GM23338 (cell line): ENCODE results near the gene RALY.

Experiments
- CREB1 ChIP-seq: fragments of 250-450 bp; sonication (Bioruptor Pico); IDR thresholded peaks from 2 replicates; pipeline ENCODE4 v1.5.0; 2020; ENCODE audit warnings: low read depth, mild to moderate bottlenecking, moderate library complexity
- CTCF ChIP-seq, 2 experiments: fragments of 200-600 bp in 1 of 2; sonication (generic) in 1 of 2; conservative IDR thresholded peaks; 2 replicates each; pipeline versions ENCODE4 v1.5.1 to v1.6.1; 2016 to 2017; ENCODE audit warnings: antibody characterized with exemption in 2 of 2, low read depth in 2 of 2, mild to moderate bottlenecking in 2 of 2, moderate library complexity in 1 of 2
- EZH2 ChIP-seq: fragments of 200-600 bp; sonication (generic); IDR thresholded peaks from one replicate; pipeline ENCODE4 v1.8.0; 2017; ENCODE audit warnings: antibody characterized with exemption, mild to moderate bottlenecking, low read depth; ENCODE audit not compliant: unreplicated experiment
- EZH2phosphoT487 ChIP-seq: fragments of 200-600 bp; sonication (generic); IDR thresholded peaks from one replicate; pipeline ENCODE4 v1.8.1; 2018; ENCODE audit warnings: antibody characterized with exemption; ENCODE audit not compliant: unreplicated experiment
- NANOG ChIP-seq: IDR thresholded peaks from 2 replicates; pipeline ENCODE4 v1.6.1; 2016; ENCODE audit warnings: antibody characterized with exemption, borderline replicate concordance
- POLR2AphosphoS5 ChIP-seq: IDR thresholded peaks from 2 replicates; pipeline ENCODE4 v1.6.1; 2016; ENCODE audit warnings: antibody characterized with exemption, low read depth
- ZNF331 ChIP-seq: fragments of 250-450 bp; sonication (Bioruptor Pico); IDR thresholded peaks from 2 replicates; pipeline ENCODE4 v1.5.0; 2020; ENCODE audit warnings: low read depth, mild to moderate bottlenecking, moderate library complexity
- TF ChIP-seq, protein P1 (sequence below): IDR thresholded peaks from one replicate; pipeline ENCODE4 v1.6.1; 2018; ENCODE audit warnings: antibody characterized with exemption; ENCODE audit not compliant: unreplicated experiment
- TF ChIP-seq, protein P2 (sequence below): IDR thresholded peaks from 2 replicates; pipeline ENCODE4 v1.6.1; 2016; ENCODE audit warnings: antibody characterized with exemption

GRCh38 chr20:34083781-34084180 lies 90.1 kb downstream of the RALY start:
- TF ChIP-seq POLR2AphosphoS5 = no peak
- no peak for TF ChIP-seq CTCF (conservative IDR thresholded peaks at IDR 0.05; ENCODE audit: low read depth in 2 of 2)
- TF ChIP-seq, protein P1, sequence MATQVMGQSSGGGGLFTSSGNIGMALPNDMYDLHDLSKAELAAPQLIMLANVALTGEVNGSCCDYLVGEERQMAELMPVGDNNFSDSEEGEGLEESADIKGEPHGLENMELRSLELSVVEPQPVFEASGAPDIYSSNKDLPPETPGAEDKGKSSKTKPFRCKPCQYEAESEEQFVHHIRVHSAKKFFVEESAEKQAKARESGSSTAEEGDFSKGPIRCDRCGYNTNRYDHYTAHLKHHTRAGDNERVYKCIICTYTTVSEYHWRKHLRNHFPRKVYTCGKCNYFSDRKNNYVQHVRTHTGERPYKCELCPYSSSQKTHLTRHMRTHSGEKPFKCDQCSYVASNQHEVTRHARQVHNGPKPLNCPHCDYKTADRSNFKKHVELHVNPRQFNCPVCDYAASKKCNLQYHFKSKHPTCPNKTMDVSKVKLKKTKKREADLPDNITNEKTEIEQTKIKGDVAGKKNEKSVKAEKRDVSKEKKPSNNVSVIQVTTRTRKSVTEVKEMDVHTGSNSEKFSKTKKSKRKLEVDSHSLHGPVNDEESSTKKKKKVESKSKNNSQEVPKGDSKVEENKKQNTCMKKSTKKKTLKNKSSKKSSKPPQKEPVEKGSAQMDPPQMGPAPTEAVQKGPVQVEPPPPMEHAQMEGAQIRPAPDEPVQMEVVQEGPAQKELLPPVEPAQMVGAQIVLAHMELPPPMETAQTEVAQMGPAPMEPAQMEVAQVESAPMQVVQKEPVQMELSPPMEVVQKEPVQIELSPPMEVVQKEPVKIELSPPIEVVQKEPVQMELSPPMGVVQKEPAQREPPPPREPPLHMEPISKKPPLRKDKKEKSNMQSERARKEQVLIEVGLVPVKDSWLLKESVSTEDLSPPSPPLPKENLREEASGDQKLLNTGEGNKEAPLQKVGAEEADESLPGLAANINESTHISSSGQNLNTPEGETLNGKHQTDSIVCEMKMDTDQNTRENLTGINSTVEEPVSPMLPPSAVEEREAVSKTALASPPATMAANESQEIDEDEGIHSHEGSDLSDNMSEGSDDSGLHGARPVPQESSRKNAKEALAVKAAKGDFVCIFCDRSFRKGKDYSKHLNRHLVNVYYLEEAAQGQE = no peak
- no peak for TF ChIP-seq EZH2
- no peak for TF ChIP-seq CREB1
- no peak for TF ChIP-seq EZH2phosphoT487
- no peak for TF ChIP-seq ZNF331
- TF ChIP-seq, protein P2, sequence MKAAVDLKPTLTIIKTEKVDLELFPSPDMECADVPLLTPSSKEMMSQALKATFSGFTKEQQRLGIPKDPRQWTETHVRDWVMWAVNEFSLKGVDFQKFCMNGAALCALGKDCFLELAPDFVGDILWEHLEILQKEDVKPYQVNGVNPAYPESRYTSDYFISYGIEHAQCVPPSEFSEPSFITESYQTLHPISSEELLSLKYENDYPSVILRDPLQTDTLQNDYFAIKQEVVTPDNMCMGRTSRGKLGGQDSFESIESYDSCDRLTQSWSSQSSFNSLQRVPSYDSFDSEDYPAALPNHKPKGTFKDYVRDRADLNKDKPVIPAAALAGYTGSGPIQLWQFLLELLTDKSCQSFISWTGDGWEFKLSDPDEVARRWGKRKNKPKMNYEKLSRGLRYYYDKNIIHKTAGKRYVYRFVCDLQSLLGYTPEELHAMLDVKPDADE = no peak
- TF ChIP-seq NANOG = no peak
